GM21723 (cell line): ENCODE results near the gene KREMEN2.

ENCODE experiments used
- ATAC-seq: cut with Tn5 transposase; IDR thresholded peaks from one replicate; pipeline ENCODE4 v1.9.1; 2021; ENCODE audit warnings: mild to moderate bottlenecking, moderate library complexity; ENCODE audit not compliant: unreplicated experiment

The KREMEN2 gene

GRCh38 chr16:2976201-2976600 is 12.1 kb downstream of the KREMEN2 start:
- no peak for ATAC-seq

- no peak for ATAC-seq
These were observed 12.6 kb downstream of the KREMEN2 start for GRCh38 chr16:2976673-2977072.

- ATAC-seq: no peak
These were observed 13.4 kb downstream of the KREMEN2 start for GRCh38 chr16:2977440-2977839.

- peak; percentile 11 for ATAC-seq
These were observed 15.7 kb downstream of the KREMEN2 start for GRCh38 chr16:2979669-2980226.

DNA sequence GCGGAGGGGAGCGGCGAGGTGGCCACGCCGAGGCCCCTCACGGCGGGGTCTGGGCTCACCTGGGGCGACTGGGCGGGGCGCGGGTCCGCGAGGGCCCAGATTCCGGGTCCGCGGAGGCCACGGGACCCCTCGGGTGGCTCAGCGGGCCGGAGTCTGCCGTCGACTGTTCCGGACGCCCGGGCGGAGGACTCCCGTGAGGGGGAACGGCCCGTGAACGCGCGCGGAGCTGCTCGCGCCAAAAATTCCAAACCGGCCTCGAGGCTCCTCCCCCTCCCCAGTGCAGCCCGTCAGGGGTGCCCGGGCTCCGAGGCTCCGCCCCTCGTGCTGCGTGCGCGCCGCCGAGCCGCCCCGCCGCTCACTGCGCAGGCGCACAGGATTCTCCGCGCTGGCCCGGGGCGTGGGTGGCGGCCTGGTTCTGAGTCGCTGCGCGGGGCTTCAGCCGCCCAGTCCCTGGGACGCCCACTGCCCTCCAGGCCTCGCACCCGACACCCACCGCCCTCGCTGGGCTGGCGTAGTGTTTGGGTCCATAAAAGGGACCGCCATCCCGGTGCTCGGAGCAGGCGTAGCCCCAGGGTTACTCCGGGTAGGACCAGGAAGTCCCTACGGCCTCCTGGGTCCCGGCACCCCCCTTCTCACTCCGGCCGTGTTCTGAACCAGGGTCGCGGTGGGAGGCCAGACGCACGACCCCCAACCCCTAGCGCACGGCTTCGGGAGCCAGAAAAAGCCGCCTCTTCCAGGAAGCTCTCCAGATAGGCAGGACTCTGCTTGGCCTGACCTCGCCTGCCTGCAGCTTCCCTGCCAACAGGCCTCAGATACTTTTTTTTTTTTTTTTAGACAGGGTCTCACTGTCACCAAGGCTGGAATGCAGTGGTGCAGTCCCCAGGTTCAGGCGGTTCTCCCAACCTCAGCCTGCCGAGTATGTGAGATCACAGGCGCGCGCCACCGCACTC is 16.4 kb downstream of the KREMEN2 start, which contains the start of gene PKMYT1:
Gene PKMYT1, minus strand, starts transcription at position 220 of the 950 bp plus-strand sequence. CDS start 789 bp downstream, outside the sequence.
- ATAC-seq: peak; percentile 62

GRCh38 chr16:2981177-2981898 is 17.3 kb downstream of the KREMEN2 start:
- ATAC-seq: no peak

GRCh38 chr16:2981899-2982250 is 17.8 kb downstream of the KREMEN2 start:
- no peak for ATAC-seq

DNA sequence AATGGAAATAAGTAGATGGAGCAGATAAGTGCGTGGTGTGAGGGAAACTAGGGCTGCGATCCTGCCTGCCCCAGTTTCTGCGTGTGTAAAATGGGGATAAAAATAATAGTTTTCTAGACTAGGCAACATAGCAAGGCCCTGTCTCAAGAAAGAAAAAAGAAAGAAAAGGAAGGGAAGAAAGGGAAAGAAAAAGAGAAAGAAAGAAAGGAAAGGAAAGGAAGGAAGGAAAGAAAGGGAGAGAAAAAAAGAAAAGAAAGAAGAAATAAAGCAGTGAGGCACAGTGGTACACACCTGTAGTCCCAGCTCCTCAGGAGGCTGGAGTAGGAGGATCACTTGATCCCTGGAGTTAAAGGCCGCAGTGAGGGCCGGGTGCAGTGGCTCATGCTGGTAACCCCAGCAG is 18.3 kb downstream of the KREMEN2 start:
- ATAC-seq: no peak

- no peak for ATAC-seq
These were observed 19.6 kb downstream of the KREMEN2 start for GRCh38 chr16:2983706-2984136.

DNA sequence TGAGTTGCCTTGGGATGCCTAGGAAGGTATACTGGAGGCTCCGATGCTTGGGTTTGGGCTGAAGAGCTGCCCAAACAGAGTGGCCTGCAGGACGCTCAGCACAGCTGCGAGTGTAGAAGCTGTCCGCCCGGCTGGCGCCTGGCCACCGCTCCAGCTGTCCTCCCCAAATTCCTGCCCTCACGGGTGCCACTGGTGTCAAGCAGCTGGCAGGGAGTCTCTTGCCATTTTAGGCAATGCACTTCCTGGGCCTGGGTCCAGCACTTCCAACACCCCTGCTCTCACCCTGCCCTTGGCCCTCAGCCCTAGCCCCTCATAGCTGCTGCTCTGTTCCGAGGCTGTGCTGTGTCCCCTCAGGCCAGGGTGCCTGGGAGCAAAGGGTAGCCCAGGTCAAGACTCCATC is 21.4 kb downstream of the KREMEN2 start:
- ATAC-seq: no peak

DNA sequence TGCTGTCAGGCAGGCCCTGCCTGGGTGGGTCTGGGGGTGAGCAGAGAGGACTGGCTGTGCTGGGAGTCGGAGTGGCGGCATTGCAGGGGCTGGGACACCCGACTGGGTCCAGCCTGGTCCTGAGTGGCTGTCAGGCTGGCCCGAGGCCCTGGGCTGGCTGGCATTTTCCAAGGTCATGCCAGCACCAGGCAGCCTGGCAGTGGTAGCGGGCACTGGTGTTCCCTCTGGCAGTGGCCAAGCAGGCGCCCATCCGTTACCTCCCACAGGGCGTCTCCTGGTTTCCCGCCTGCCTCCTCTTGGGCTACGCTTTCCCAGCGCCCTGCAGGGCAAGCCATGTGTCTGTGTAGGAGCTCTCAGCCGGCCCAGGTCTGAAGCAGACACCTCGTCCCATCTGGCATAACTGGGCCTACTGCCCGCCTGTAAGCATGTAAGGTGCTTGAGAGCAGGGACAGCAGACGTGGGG is 21.8 kb downstream of the KREMEN2 start:
- ATAC-seq: no peak

DNA sequence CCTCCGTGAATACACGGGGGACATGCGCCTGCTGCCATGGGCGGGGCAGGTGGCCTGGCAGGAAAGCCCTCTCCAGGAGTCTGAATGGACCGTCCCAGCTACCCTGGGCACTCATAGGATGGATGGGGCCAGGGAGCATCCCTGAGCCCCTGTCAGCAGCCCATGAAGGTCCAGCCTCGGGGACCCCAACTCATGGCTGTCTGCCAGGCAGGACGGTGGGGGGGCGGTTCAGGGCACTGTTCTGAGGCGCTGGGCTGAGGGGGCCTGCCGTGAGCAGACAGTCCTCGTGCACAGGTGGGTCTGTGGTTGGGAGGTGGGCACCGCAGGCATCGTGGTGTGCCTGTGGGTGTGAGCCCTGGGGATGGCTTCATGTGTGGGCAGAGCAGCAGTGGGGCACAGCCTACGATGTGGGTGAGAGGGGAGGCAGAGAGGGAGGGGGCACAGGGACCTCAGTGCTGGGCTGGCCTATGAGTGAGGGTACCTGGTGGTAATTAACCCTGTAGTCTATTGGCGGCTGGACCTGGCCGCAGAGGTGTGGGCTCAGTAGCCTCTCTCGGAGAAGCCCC is 22.6 kb downstream of the KREMEN2 start:
- no peak for ATAC-seq

DNA sequence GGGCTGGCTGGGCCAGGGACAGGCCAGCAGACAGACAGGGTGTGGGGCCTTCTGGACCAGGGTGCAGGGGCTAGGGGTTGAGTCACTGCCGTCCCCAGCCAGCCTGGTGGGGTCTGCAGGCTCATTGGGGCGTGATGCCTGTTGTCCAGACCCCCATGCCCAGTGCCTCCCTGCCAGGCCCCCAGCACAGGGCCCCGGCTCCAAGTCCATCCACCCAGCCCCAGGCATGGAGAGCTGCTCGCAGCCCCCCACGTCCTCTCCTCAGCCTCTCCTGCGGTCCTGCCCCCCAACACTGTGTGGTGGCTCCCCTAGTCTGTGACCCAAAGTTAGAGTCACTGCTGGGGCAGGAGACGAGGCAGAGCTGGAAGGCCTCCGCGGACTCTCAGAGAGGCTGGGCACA is 23.2 kb downstream of the KREMEN2 start:
- ATAC-seq: no peak

DNA sequence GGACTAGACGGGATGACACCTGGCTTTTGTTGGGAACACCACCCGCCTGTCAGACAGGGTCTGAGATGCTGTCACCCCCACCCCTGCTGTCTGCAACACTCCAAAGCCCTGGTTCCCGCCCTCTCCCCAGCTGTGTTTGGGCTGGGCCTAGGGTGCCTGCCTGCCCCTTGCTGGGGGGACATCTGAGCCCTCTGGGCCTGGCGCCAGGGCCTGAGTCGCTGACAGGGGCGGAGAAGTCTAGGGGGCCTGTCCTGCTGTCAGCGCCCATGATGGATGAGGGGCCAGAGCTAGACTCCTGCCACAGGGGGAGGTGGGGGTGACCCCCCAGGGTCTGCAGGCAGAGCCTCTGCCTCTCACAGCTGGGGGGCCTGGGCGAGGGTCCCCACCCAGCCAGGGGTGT is 23.8 kb downstream of the KREMEN2 start:
- ATAC-seq: no peak

GRCh38 chr16:2988590-2989099 is 24.6 kb downstream of the KREMEN2 start:
- no peak for ATAC-seq

DNA sequence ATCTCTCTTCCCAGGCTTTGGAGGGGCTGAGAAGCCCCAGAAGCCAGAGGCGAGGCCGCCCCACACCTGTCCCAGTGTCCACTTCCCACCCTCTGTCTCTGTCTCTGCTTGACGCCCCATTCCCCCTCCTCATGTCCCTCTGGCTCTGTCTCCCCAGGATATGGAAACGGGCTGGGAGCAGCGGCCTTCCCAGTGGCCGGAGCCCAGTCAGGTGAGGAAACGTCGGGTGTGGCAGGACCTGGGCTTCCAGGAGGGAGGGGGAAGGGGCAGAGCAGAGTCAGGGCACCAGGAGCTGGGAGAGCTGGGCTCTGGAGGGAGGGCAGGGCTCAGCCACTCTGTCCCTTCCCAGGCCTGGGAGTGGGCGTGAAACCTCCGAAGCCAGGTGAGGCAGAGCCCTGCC is 26.8 kb downstream of the KREMEN2 start:
- no peak for ATAC-seq

- no peak for ATAC-seq
These were observed 27.6 kb downstream of the KREMEN2 start for GRCh38 chr16:2991566-2992261.

DNA sequence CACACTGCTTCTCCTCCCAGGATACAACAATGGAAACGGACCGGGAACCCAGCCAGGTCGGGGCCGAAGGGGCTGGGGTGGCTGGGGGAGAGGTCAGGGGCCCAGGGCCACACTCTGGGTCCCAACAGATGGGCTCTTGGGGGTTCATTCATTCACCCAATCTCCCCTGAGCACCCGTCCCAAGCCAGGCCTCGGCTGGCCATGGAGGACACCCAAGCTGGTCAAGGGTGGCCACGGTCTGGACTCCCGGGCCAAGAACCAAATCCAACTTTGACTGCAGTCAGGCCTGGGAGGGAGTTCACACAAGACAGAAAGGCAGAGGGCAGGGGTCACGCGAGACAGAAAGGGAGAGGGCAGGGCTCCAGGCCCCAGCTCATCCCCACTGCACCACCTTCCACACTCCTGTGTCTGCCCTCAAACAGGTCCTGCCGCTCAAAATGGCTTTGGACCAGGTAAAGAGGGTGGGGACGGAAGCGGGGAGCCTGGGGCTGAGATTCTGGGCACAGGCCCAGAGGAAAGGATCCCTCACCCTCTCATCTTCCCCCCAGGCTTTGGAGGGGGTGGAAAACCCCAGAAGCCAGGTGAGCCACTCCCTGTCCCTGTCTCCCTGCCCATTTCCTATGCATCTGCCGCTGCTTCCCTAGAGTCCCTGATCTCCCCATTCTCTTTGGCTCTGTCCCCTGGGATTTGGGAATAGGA is 28.5 kb downstream of the KREMEN2 start:
- no peak for ATAC-seq

- no peak for ATAC-seq
These were observed 32.2 kb downstream of the KREMEN2 start for GRCh38 chr16:2996298-2996697.

- ATAC-seq: no peak
These were observed 35.9 kb downstream of the KREMEN2 start for GRCh38 chr16:2999929-3000328.
